NCI-H2081 treated with DMSO at 0.1 percent for 48 hours (cell line): ENCODE measurements around the gene SCN3B.

ENCODE experiments used
- DNase-seq: peaks from one replicate; lab custom pipeline; 2025; lab: John Stamatoyannopoulos, UW

Gene SCN3B

DNA sequence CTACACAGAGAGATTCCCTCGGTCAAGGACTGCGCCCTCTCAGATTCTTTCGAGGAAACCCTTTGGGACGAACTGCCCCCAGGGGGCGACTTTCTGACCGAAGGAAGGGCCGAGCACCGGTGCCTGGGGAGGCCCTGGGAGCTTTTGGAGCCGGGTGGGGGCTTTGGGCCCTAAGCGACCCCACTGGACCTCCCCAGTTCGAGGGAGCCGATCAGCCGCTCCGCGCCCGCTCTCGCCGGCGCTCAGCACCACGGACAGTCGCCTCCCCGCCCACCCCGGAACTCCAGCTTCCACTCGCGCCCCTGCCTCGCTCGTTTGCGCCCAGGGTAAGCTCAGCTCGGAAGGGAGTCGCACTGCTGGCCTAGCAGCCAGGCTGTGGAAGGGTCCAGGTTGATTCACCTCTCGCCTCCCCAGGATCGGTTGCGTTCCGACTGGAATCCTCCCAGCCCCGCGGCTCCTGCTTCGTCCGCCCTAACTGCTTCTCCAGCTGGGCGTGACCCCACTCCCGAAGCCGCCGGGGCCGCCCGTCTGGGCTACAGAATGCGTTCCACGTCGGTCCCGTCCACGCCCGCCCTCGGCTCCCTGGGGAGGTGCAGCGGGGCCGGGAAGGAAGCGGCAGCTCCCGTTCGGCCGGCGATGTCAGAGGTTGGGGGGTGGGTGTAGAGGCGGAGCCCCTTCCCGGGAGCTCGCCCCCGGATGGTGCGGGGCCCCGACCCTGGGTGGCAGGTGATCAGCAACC lies 428 bp downstream of the SCN3B start:
- no peak for DNase-seq

DNA sequence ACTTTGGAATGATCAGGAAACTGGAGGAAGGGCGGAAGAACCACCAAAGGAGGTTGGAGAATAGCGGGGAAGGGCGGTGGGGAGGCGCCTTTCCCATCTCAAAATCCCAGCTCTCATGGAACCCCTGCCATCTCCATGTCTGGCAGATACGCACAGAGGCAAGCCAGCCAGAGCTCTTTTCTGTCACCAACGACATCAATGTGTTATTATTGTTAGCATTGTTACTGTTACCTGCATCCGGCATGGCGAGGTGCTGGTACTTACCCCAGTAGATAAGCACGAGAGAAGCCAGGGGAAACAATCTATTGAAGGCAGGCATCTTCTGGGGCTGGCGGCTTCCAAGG lies 969 bp downstream of the SCN3B start:
- DNase-seq: no peak

DNA sequence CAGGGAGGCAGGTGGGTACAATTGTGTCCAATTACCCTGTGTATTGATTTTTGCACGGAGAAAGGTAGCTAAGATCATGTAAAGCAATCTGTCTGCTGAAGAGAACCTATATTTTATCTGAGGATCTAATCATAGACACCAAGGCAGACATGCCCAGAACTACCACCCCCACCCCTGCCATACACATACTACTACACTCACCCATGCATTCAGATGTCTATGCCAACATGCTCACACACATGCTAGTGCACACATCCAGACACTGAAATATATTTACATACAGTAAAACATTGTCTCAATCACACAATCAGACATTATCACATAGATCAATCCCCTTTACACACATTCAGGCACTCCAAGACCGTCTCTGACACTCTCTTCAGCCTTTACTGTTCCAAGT lies 1.8 kb downstream of the SCN3B start:
- no peak for DNase-seq

DNA sequence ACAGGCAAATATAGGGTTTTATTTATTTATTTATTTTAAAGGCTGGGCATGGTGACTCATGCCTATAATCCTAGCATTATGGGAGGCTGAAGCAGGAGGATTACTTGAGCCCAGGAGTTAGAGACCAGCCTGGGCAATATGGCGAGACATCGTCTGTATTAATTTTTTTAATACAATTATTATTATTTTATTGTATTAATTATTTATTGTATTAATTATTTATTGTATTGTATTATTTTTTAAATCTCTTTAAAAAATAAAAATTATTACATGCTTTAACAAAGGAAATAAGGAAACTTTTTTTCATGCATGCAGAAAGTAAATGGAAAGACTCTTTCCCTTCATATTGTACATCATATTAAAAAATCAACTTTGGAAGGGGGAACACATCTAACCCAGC lies 3.5 kb downstream of the SCN3B start:
- no peak for DNase-seq

- DNase-seq: no peak
Measured at GRCh38 chr11:123645286-123645975, 9.0 kb downstream of the SCN3B start.

GRCh38 chr11:123642435-123642834 lies 12.0 kb downstream of the SCN3B start:
- no peak for DNase-seq

DNA sequence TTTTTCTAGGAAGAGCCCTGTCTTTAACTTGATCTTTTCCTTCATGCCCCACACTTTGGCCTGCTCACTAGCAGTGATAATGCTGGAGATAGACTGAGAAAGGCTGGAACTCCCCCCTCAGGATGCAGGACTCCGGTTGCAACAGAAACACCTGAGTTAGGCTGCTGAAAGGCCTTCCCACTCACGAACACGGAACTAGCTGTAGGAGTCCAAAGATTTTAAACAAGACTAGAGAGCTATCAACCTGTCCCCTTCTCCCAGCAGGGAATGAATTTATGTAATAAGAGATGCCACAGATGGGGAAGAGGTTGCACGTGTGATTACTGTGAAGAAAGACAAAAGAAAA lies 13.0 kb downstream of the SCN3B start:
- DNase-seq: no peak

DNA sequence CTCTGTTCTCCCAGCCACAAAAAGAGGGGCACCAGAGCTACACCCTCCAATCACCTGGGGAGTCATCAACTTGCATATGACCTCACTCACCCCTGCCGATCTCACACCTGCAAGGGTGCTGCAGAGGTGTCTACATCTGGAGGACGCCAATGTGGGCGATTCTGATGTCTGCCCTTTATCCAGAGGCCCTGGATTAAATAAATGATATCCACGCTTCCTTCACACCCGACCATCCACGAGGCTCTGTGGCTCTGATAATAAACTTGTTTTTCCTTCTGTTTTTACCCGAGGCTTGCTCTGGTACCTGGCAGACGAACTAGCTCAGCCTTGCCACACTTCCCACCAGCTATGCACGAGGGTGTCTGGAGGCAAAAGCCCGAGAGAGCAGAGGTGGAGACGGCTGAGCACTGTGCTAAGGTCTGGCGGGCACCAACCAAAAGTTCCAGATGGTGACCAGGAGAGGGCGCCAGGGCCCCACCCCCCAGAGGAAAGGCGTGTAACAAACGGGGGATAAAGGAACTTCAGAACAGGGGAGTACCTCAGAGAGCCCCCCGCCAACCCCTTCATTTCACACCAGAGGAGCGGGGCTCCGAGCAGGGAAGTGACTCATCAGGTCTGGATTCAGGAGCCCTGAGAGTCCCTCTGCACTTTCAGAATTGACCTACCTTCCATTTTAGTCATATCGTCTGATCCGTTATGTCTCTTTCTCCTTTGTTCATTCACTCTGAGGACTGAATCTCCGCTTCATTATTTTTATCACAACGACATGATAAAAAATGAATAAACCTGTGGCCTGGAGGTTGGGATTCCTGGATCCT lies 13.5 kb downstream of the SCN3B start:
- DNase-seq: no peak

DNA sequence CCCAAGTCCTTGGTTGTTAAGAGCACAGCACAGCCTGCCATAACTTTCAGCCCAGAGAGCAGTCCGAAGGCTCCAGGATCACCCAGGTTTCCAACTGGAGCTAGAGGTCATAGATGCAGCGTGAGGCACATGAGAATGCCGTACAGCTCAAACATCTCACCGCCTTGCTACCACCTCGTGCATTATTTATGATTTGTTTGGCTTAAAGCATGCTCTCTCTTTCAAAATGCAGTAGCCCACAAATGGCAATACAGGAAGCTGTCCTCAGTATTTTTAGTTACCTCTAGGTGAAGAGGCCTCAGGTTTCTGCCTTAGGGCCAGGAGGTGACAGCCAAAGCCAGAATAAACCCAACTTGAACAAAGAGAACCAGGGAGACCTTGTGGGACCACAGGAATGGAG lies 14.4 kb downstream of the SCN3B start:
- no peak for DNase-seq

DNA sequence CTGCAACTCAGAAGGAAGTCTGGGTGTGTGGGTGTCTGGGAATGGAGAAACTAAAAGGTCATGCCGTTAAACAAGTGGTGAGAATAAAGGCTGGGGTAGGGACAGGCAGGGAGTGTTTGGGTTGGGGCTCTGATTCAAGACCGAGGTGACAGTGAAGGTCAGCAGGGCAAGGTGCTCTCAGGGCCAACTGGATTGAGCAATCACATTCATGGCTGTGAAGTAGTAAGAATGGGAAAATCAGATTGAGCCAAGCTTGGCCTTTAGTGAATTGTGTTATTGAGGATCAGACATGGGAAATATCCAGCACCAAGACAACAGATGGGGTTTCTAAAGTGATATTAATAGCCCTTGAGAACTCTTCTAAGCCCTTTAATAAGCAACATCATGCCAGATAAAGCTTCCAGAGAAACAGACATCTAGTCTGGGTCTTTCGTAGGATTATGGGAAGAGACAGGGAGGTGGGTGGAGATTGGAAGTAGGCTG lies 24.3 kb downstream of the SCN3B start:
- DNase-seq: no peak

GRCh38 chr11:123628936-123629683 lies 25.3 kb downstream of the SCN3B start:
- DNase-seq: no peak

- DNase-seq: no peak
Measured at GRCh38 chr11:123624974-123625373, 29.4 kb downstream of the SCN3B start.

DNA sequence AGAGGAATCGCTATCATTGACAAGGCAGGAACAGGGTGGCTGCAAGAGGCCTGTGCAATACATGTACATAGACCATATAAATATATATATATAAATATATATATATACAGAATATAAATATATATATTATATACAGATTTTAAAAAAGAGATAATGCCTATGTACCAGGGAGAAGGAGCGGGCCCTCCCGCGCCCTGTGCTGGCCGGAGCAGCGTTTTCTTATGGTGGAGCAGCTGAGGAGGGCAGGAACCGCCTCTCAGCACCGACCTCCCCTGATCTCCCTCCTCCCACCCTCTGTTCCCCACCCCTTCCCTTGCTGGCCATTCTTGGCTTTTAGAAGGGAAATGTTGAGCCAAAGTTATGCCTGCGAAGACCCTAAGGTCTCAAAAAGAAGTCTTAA lies 31.8 kb downstream of the SCN3B start:
- no peak for DNase-seq

DNA sequence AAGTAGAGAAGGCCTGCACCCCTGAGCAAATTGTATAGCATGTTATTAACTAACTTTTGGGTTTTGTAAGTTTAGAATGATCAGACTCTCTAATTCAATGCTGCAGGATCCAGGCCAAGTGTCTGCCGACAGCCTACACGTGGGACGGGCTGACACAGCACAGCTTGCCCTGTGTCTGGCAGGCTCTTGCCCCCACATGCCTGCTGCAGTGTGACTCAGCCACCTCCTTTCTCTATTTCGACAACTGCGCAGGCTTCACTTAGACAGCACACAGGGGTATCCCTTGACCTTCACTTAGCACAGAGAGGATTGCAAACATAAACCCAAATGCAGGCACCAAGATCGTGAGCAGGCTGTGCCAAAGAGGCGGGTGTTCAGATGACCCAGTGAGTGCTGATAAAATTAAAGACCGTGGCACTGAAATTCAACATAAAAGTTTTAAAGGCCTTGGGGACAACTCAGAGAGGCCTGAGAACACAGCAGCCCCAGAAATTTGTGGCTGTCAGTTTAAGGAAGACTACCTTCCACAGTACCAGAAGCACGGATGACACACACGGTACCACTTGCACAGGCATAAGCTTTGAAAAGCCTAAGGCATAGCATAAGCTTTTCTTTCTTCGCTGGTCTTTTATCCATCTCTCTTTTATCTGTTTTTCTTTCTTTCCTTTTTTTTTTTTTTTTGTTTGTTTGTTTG lies 37.8 kb downstream of the SCN3B start:
- no peak for DNase-seq

GRCh38 chr11:123611698-123612097 lies 42.7 kb downstream of the SCN3B start:
- DNase-seq: no peak

- no peak for DNase-seq
Measured at GRCh38 chr11:123608945-123609344, 45.5 kb downstream of the SCN3B start.

DNA sequence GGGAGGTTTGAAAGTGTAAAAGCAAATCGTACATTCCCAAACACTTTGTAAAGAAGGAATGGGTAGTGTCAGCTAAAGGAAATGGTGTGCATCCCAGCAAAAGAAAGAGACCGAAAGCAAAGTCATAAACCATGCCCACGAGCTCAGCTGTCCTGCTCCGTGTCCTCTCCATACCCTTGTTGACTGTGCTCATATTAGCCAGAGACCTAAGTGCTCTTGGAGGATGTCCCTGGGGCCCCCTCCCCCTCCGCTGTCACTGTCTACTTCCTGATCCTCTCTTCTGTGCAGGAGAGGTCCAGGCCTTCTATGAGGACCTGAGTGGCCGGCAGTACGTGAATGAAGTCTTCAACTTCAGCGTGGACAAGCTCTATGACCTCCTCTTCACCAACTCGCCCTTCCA lies 46.1 kb downstream of the SCN3B start:
- no peak for DNase-seq

DNA sequence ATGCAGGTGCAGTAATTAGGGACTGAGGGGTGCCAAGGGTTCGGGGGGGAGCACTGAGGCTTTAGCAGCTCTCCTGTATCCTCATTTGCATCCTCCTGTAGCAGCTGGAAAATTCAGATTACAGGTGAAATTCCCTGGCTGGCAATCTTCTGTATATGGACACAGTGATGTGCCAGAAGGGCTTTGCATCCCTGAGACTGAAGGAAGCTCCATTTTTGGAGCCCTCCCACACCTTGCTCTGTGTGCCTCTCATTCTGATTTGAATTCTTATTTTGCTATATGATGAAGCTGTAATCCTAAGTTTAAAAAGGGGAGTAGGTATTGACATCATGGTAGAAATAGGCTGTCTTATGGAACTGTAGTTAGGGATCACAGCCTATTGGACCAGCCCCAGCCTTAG lies 46.6 kb downstream of the SCN3B start:
- no peak for DNase-seq

DNA sequence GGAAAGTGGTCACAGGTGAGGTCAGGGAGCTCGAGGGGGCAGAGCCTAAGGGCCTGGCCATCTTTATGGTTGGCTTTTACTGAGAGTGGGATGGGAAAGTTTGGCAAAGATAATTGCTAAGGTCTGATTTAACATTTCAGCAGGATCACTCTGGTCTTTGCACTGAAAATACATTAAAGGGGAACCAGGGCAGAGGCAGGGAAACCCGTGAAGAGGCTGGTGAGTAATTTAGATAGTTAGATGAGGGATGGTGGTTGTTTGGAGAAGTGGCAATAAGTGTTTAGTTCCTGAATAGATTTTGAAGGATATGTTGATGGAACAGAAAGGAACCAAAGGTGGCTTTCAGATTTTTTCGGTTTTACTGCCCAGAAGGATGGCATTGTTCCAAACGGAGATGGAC lies 50.8 kb downstream of the SCN3B start:
- DNase-seq: no peak

GRCh38 chr11:123601743-123602142 lies 52.7 kb downstream of the SCN3B start:
- DNase-seq: no peak

- no peak for DNase-seq
Measured at GRCh38 chr11:123601136-123601535, 53.3 kb downstream of the SCN3B start.

- no peak for DNase-seq
Measured at GRCh38 chr11:123597859-123598258, 56.6 kb downstream of the SCN3B start.
